ENCODE results near the gene RND2. TPM values are rescaled to one million over a fixed set of nuclear protein-coding genes. Genes with fewer than 3 reads are reported as not detected.

Gene RND2
- total and polyA plus RNA-seq, 9 of the 15 experiments (the other 6 are each of a cell fraction or from before 2014, with no cell fraction given) = 0.15 to 1.9 (median 0.98) TPM

- TF ChIP-seq ZKSCAN1 (IDR thresholded peaks at IDR 0.05; ENCODE audit: low read depth, low read length) (no peak), TRIM24 (IDR thresholded peaks at IDR 0.05) (peak in 1 of 2 experiments; percentile 47; a peak in 1 of 4 replicates), ZNF436 (CRISPR knock-in tag; IDR thresholded peaks at IDR 0.05) (no peak), CXXC5 (CRISPR knock-in tag; IDR thresholded peaks at IDR 0.05) (peak; percentile 31; the same call in 1 of the 2 replicates), NELFE (IDR thresholded peaks at IDR 0.05; ENCODE audit: insufficient read depth, insufficient read length) (no peak), CSDE1 (IDR thresholded peaks at IDR 0.05) (peak in 1 of 2 experiments; percentile 92; a peak in 2 of 4 replicates), KLF13 (tag; IDR thresholded peaks at IDR 0.05; ENCODE audit: borderline replicate concordance, low read depth) (no peak), HCFC1 (IDR thresholded peaks at IDR 0.05; ENCODE audit: low read depth, low read length) (peak; percentile 33; the same call in 1 of the 2 replicates), PREB (CRISPR knock-in tag; IDR thresholded peaks at IDR 0.05) (peak; percentile 98), RBM15 (IDR thresholded peaks at IDR 0.05; ENCODE audit: insufficient read depth, low read length) (no peak), SMARCA4 (IDR thresholded peaks at IDR 0.05) (peak; percentile 72), ZNF133 (CRISPR knock-in tag; IDR thresholded peaks at IDR 0.05) (no peak), BACH1 (tag; IDR thresholded peaks at IDR 0.05) (no peak), PHB (CRISPR knock-in tag; IDR thresholded peaks at IDR 0.05) (no peak), NFYB (IDR thresholded peaks at IDR 0.05; ENCODE audit: extremely low read depth, insufficient read length) (no peak), DEAF1 (CRISPR knock-in tag; IDR thresholded peaks at IDR 0.05) (peak; percentile 54; the same call in 1 of the 2 replicates), MED1 (CRISPR knock-in tag; IDR thresholded peaks at IDR 0.05; ENCODE audit: borderline replicate concordance) (no peak), CBFA2T2 (conservative IDR thresholded peaks at IDR 0.05) (no peak), E2F1 (CRISPR knock-in tag; IDR thresholded peaks at IDR 0.05) (no peak), PHF8 (IDR thresholded peaks at IDR 0.05; ENCODE audit: borderline replicate concordance, low read length) (peak; percentile 72; the same call in 1 of the 2 replicates), ZBTB26 (CRISPR knock-in tag; IDR thresholded peaks at IDR 0.05) (0 out of 2 replicates have a peak, but pooled peaks have one; percentile 21), MCM7 (IDR thresholded peaks at IDR 0.05) (no peak), ZNF77 (CRISPR knock-in tag; IDR thresholded peaks at IDR 0.05) (no peak), JUN (IDR thresholded peaks at IDR 0.05; ENCODE audit: borderline replicate concordance, low read depth, low read length) (peak; percentile 84), JUN (CRISPR knock-in tag; IDR thresholded peaks at IDR 0.05; ENCODE audit: borderline replicate concordance) (peak; percentile 86)
Observed at GRCh38 chr17:43024407-43025289, at the start of gene RND2 (continued).

All from K562 (cell line).